ENCODE results near the gene RYR2.

- no peak for TF ChIP-seq POLR2AphosphoS5 (IDR thresholded peaks at IDR 0.05)
- no peak for TF ChIP-seq CTCF (IDR thresholded peaks at IDR 0.05)
- TF ChIP-seq EP300 (IDR thresholded peaks at IDR 0.05): no peak
These were observed 159.2 kb downstream of the RYR2 start for GRCh38 chr1:237201155-237201554.

Measured in suprapubic skin (tissue), 4 donors.